WTC11 (cell line): ENCODE measurements around the gene BCOR. TPM values are rescaled to one million over a fixed set of nuclear protein-coding genes. Genes with fewer than 3 reads are reported as not detected.
A peak's percentile ranks its signal among the peaks of the same experiment; 100 is the strongest.

Experiments
- ATAC-seq: fragments of 200-7000 bp; cut with Tn5 transposase; 2 replicates; pipeline ENCODE4 v1.10.0; 2021; ENCODE audit warnings: mild to moderate bottlenecking, moderate library complexity
- CTCF ChIA-PET: fragments of 300-600 bp; sonication (Branson Sonifier 250); formaldehyde crosslinking; loops from one replicate; lab custom pipeline; 2021; ENCODE audit warnings: antibody characterized with exemption; lab: Charles Lee
- POLR2A ChIA-PET: fragments of 350-600 bp; sonication (Branson Sonifier 250); formaldehyde crosslinking; loops from one replicate; lab custom pipeline; 2021; ENCODE audit warnings: antibody characterized with exemption; lab: Charles Lee
- DNase-seq: peaks from one replicate; pipeline ENCODE4 v3.0.0; 2021; ENCODE audit warnings: low spot score
- H3K27ac Mint-ChIP-seq: 2 replicates; pipeline ENCODE4 v1.8.0; 2021; ENCODE audit warnings: mixed read lengths
- H3K27me3 Mint-ChIP-seq: 2 replicates; pipeline ENCODE4 v1.8.0; 2021; ENCODE audit warnings: low read depth, mild to moderate bottlenecking, moderate library complexity, mixed read lengths
- H3K36me3 Mint-ChIP-seq: 2 replicates; pipeline ENCODE4 v1.8.0; 2021; ENCODE audit warnings: mixed read lengths
- H3K4me1 Mint-ChIP-seq: 2 replicates; pipeline ENCODE4 v1.8.0; 2022; ENCODE audit warnings: mixed read lengths
- H3K4me3 Mint-ChIP-seq: 2 replicates; pipeline ENCODE4 v1.8.0; 2021; ENCODE audit warnings: mild to moderate bottlenecking, moderate library complexity, mixed read lengths
- H3K9me3 Mint-ChIP-seq: 2 replicates; pipeline ENCODE4 v1.8.0; 2021; ENCODE audit warnings: mixed read lengths
- ATF3 ChIP-seq: sonication (generic); formaldehyde crosslinking; conservative IDR thresholded peaks from 2 replicates; pipeline ENCODE4 v1.8.1; 2022; ENCODE audit warnings: mild to moderate bottlenecking, missing genetic modification reagents
- CREM ChIP-seq: sonication (generic); formaldehyde crosslinking; IDR thresholded peaks from 2 replicates; pipeline ENCODE4 v1.8.1; 2022; ENCODE audit warnings: mild to moderate bottlenecking, missing genetic modification reagents, moderate library complexity
- FOXJ3 ChIP-seq: sonication (generic); formaldehyde crosslinking; IDR thresholded peaks from 2 replicates; pipeline ENCODE4 v1.9.0; 2021; ENCODE audit warnings: missing genetic modification reagents, mild to moderate bottlenecking, borderline replicate concordance
- IRF2 ChIP-seq: sonication (generic); formaldehyde crosslinking; IDR thresholded peaks from 2 replicates; pipeline ENCODE4 v1.8.0; 2022; ENCODE audit warnings: low read depth, missing genetic modification reagents, borderline replicate concordance
- JAZF1 ChIP-seq: fragments of 250-450 bp; sonication (Bioruptor Pico); IDR thresholded peaks from 2 replicates; pipeline ENCODE4 v1.9.0; 2021; ENCODE audit warnings: moderate library complexity, mild to moderate bottlenecking, inconsistent platforms
- MAX ChIP-seq: sonication (generic); formaldehyde crosslinking; IDR thresholded peaks from 2 replicates; pipeline ENCODE4 v1.8.0; 2022; ENCODE audit warnings: mild to moderate bottlenecking, missing genetic modification reagents
- NFYB ChIP-seq: sonication (generic); formaldehyde crosslinking; conservative IDR thresholded peaks from 2 replicates; pipeline ENCODE4 v1.8.0; 2022; ENCODE audit warnings: low read depth, missing genetic modification reagents
- PRRX2 ChIP-seq: fragments of 250-450 bp; sonication (Bioruptor Pico); IDR thresholded peaks from 2 replicates; pipeline ENCODE4 v1.8.0; 2021; ENCODE audit warnings: mild to moderate bottlenecking
- RORB ChIP-seq: fragments of 250-450 bp; sonication (Bioruptor Pico); IDR thresholded peaks from 2 replicates; pipeline ENCODE4 v1.9.0; 2021; ENCODE audit warnings: mild to moderate bottlenecking
- SMAD4 ChIP-seq: sonication (generic); formaldehyde crosslinking; IDR thresholded peaks from 2 replicates; pipeline ENCODE4 v1.8.0; 2022; ENCODE audit warnings: mild to moderate bottlenecking, missing genetic modification reagents
- TEAD1 ChIP-seq: sonication (generic); formaldehyde crosslinking; IDR thresholded peaks from 2 replicates; pipeline ENCODE4 v1.8.0; 2022; ENCODE audit warnings: mild to moderate bottlenecking, missing genetic modification reagents
- TP53 ChIP-seq: sonication (generic); formaldehyde crosslinking; IDR thresholded peaks from 2 replicates; pipeline ENCODE4 v1.8.1; 2023; ENCODE audit warnings: mild to moderate bottlenecking, missing genetic modification reagents
- ZMAT4 ChIP-seq: fragments of 250-450 bp; sonication (Bioruptor Pico); IDR thresholded peaks from 2 replicates; pipeline ENCODE4 v1.9.0; 2021; ENCODE audit warnings: mild to moderate bottlenecking
- ZNF138 ChIP-seq: sonication (generic); formaldehyde crosslinking; conservative IDR thresholded peaks from 2 replicates; pipeline ENCODE4 v1.8.1; 2022; ENCODE audit warnings: mild to moderate bottlenecking, moderate library complexity, missing genetic modification reagents
- ZNF416 ChIP-seq: fragments of 250-450 bp; sonication (Bioruptor Pico); IDR thresholded peaks from 2 replicates; pipeline ENCODE4 v1.9.0; 2021; ENCODE audit warnings: mild to moderate bottlenecking, inconsistent platforms
- total RNA-seq: library from RNA; stranded (reverse); gene quantifications from 3 replicates; pipeline ENCODE4 v1.2.3, GENCODE V29; 2021
- TF ChIP-seq, protein P1 (sequence below): fragments of 250-450 bp; sonication (Bioruptor Pico); IDR thresholded peaks from 2 replicates; pipeline ENCODE4 v2.1.2; 2022; ENCODE audit warnings: mild to moderate bottlenecking, moderate library complexity
- TF ChIP-seq, protein P2 (sequence below): sonication (generic); formaldehyde crosslinking; IDR thresholded peaks from 2 replicates; pipeline ENCODE4 v1.8.1; 2023; ENCODE audit warnings: mild to moderate bottlenecking, missing genetic modification reagents
- TF ChIP-seq, protein P3 (sequence below): sonication (generic); formaldehyde crosslinking; IDR thresholded peaks from 2 replicates; pipeline ENCODE4 v1.8.0; 2023; ENCODE audit warnings: missing genetic modification reagents, mild to moderate bottlenecking, borderline replicate concordance

BCOR gene
- total RNA-seq, 1 experiment from 2014 or later = 44.5 TPM

- no peak for TF ChIP-seq PRRX2 (CRISPR knock-in tag)
- no peak for TF ChIP-seq IRF2 (CRISPR knock-in tag)
Measured at GRCh38 chrX:40007756-40008705, 89.7 kb downstream of the BCOR start (continued).

GRCh38 chrX:40007131-40007755 is 90.5 kb downstream of the BCOR start:
- ChIA-PET CTCF (interaction anchor here (1.0 to 2.3 kb wide), 4 partner anchors 90 to 193 kb away, joined by 3 to 7 read pairs (median 4); partner anchors contain the start of gene BCOR), POLR2A (interaction anchor here (0.5 to 1.2 kb wide), 2 partner anchors 45 to 161 kb away, joined by 3 read pairs; no protein-coding TSS in a partner anchor)
- Mint-ChIP-seq H3K9me3 (no peaks in the 10 kb centered on the region), H3K27me3 (peaks cover 76% of the 10 kb centered on the region), H3K27ac (peak overlapping the region; percentile 86), H3K4me1 (peaks cover 50% of the 10 kb centered on the region), H3K4me3 (peak overlapping the region; percentile 81), H3K36me3 (no peaks in the 10 kb centered on the region)
- no peak for TF ChIP-seq NFYB (CRISPR knock-in tag)
- TF ChIP-seq TP53 (CRISPR knock-in tag) = no peak
- TF ChIP-seq MAX (CRISPR knock-in tag) = 0 out of 2 replicates have a peak, but pooled peaks have one; percentile 5
- TF ChIP-seq TEAD1 = no peak
- ATAC-seq = peak; percentile 35
- peak; percentile 56 for DNase-seq

DNA sequence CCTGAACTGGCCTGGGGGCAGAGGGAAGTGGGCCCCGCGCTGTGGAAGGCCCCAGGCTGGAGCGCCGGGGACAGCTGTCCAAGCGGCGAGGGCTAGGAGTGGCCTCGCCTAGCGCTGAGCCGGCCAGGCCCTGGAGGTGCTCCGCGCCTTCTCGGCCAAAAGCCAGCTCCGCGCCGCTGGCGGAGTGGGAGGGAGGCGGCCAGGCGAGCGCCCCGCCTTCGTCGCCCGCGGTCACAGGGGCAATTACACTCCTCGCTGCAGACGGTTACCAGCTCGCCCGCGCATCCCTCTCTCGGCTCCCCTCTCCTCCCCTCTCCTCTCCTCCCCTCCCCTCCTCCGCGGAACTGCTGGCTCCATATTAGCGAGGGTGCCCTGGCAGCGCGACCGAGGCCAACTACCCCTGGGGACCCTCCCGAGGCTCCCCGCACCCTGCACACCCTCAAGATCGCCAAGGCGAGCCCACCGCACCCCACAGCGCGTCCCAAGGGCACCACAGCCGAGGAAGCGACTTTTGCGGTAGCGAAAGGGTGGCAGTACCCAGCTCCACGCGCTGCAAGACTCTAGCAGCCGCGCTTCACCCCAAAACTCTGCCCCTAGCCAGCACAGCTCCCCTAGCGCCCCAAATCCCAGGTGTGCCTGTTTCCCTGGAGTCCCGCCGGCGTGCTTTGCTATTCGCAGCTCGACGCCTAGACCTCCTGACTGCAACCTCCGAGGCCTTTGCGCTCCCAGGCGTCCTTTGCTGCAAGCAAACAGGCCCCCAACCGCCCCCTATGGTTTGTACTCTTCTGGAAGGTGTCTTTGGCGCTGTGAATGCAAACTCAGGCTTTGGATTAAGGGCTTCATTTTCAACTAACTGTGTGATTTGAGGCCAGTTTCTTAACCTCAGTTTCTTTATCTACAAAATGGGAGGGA is 91.4 kb downstream of the BCOR start:
- Mint-ChIP-seq H3K36me3 (no peaks in the 10 kb centered on the region), H3K27ac (peak overlapping the region; percentile 60; the same call in 1 of the 2 replicates), H3K9me3 (no peaks in the 10 kb centered on the region), H3K4me3 (peak overlapping the region; percentile 81), H3K4me1 (peaks cover 46% of the 10 kb centered on the region), H3K27me3 (peaks cover 72% of the 10 kb centered on the region)
- peak; percentile 23 for ATAC-seq
- TF ChIP-seq ZNF138 (CRISPR knock-in tag) (no peak), JAZF1 (CRISPR knock-in tag) (no peak), FOXJ3 (CRISPR knock-in tag) (no peak), CREM (CRISPR knock-in tag) (no peak), ATF3 (CRISPR knock-in tag) (no peak), SMAD4 (CRISPR knock-in tag) (no peak), ZMAT4 (CRISPR knock-in tag) (no peak), ZNF416 (CRISPR knock-in tag) (no peak), MAX (CRISPR knock-in tag) (peak; percentile 37; the same call in 1 of the 2 replicates), RORB (no peak), TP53 (CRISPR knock-in tag) (no peak)
- TF ChIP-seq, protein P1, sequence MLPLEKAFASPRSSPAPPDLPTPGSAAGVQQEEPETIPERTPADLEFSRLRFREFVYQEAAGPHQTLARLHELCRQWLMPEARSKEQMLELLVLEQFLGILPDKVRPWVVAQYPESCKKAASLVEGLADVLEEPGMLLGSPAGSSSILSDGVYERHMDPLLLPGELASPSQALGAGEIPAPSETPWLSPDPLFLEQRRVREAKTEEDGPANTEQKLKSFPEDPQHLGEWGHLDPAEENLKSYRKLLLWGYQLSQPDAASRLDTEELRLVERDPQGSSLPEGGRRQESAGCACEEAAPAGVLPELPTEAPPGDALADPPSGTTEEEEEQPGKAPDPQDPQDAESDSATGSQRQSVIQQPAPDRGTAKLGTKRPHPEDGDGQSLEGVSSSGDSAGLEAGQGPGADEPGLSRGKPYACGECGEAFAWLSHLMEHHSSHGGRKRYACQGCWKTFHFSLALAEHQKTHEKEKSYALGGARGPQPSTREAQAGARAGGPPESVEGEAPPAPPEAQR (CRISPR knock-in tag) = no peak
- TF ChIP-seq, protein P2, sequence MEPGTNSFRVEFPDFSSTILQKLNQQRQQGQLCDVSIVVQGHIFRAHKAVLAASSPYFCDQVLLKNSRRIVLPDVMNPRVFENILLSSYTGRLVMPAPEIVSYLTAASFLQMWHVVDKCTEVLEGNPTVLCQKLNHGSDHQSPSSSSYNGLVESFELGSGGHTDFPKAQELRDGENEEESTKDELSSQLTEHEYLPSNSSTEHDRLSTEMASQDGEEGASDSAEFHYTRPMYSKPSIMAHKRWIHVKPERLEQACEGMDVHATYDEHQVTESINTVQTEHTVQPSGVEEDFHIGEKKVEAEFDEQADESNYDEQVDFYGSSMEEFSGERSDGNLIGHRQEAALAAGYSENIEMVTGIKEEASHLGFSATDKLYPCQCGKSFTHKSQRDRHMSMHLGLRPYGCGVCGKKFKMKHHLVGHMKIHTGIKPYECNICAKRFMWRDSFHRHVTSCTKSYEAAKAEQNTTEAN = 0 out of 2 replicates have a peak, but pooled peaks have one; percentile 20
- TF ChIP-seq, protein P3, sequence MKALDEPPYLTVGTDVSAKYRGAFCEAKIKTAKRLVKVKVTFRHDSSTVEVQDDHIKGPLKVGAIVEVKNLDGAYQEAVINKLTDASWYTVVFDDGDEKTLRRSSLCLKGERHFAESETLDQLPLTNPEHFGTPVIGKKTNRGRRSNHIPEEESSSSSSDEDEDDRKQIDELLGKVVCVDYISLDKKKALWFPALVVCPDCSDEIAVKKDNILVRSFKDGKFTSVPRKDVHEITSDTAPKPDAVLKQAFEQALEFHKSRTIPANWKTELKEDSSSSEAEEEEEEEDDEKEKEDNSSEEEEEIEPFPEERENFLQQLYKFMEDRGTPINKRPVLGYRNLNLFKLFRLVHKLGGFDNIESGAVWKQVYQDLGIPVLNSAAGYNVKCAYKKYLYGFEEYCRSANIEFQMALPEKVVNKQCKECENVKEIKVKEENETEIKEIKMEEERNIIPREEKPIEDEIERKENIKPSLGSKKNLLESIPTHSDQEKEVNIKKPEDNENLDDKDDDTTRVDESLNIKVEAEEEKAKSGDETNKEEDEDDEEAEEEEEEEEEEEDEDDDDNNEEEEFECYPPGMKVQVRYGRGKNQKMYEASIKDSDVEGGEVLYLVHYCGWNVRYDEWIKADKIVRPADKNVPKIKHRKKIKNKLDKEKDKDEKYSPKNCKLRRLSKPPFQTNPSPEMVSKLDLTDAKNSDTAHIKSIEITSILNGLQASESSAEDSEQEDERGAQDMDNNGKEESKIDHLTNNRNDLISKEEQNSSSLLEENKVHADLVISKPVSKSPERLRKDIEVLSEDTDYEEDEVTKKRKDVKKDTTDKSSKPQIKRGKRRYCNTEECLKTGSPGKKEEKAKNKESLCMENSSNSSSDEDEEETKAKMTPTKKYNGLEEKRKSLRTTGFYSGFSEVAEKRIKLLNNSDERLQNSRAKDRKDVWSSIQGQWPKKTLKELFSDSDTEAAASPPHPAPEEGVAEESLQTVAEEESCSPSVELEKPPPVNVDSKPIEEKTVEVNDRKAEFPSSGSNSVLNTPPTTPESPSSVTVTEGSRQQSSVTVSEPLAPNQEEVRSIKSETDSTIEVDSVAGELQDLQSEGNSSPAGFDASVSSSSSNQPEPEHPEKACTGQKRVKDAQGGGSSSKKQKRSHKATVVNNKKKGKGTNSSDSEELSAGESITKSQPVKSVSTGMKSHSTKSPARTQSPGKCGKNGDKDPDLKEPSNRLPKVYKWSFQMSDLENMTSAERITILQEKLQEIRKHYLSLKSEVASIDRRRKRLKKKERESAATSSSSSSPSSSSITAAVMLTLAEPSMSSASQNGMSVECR = peak; percentile 16; the same call in 1 of the 2 replicates
- DNase-seq = peak; percentile 65
- CTCF ChIA-PET = interaction anchor here (1.0 to 2.3 kb wide), 4 partner anchors 91 to 193 kb away, joined by 3 to 7 read pairs (median 4); partner anchors contain the start of gene BCOR
- POLR2A ChIA-PET = interaction anchor here (0.5 to 1.2 kb wide), 2 partner anchors 46 to 161 kb away, joined by 3 read pairs; no protein-coding TSS in a partner anchor
